H9 (cell line): ENCODE measurements around the gene CFAP157. TPM values are rescaled to one million over a fixed set of nuclear protein-coding genes. Genes with fewer than 3 reads are reported as not detected.

Experiments
- DNase-seq: peaks from one replicate; pipeline ENCODE4 v3.0.0-alpha.2; 2017
- H2AFZ ChIP-seq: one replicate; pipeline ENCODE4 v1.6.1; 2013; ENCODE audit warnings: mild to moderate bottlenecking, low read length, control low read depth, moderate library complexity
- H2AK5ac ChIP-seq: 2 replicates; pipeline ENCODE4 v1.6.1; 2013; ENCODE audit warnings: low read length, control low read depth, mixed read lengths; ENCODE audit not compliant: insufficient read length
- H2BK120ac ChIP-seq: one replicate; pipeline ENCODE4 v1.6.1; 2013; ENCODE audit warnings: low read depth, mild to moderate bottlenecking, low read length, control low read depth, inconsistent platforms; ENCODE audit not compliant: poor library complexity, severe bottlenecking
- H2BK12ac ChIP-seq: 2 replicates; pipeline ENCODE4 v1.6.1; 2013; ENCODE audit warnings: low read length, control low read depth, mixed read lengths, low read depth; ENCODE audit not compliant: insufficient read length
- H2BK15ac ChIP-seq: 2 replicates; pipeline ENCODE4 v1.6.1; 2013; ENCODE audit warnings: low read depth, low read length, control low read depth
- H2BK20ac ChIP-seq: one replicate; pipeline ENCODE4 v1.6.1; 2013; ENCODE audit warnings: low read depth, mild to moderate bottlenecking, low read length, control low read depth, inconsistent platforms; ENCODE audit not compliant: poor library complexity, severe bottlenecking
- H2BK5ac ChIP-seq: 2 replicates; pipeline ENCODE4 v1.6.1; 2013; ENCODE audit warnings: low read length, control low read depth, mixed read lengths; ENCODE audit not compliant: insufficient read length
- H3K14ac ChIP-seq: 2 replicates; pipeline ENCODE4 v1.6.1; 2013; ENCODE audit warnings: low read length, control low read depth; ENCODE audit not compliant: insufficient read depth
- H3K18ac ChIP-seq: 2 replicates; pipeline ENCODE4 v1.6.1; 2013; ENCODE audit warnings: low read depth, mild to moderate bottlenecking, mixed read lengths, low read length, control low read depth; ENCODE audit not compliant: insufficient read length
- H3K23ac ChIP-seq: 2 replicates; pipeline ENCODE4 v1.6.1; 2013; ENCODE audit warnings: low read length, control low read depth, mixed read lengths, low read depth; ENCODE audit not compliant: insufficient read length
- H3K23me2 ChIP-seq: 2 replicates; pipeline ENCODE4 v1.6.1; 2013; ENCODE audit warnings: low read depth, mild to moderate bottlenecking, mixed read lengths, low read length, control low read depth; ENCODE audit not compliant: insufficient read length, poor library complexity, severe bottlenecking
- H3K27ac ChIP-seq: 2 replicates; pipeline ENCODE4 v1.5.1; 2013; ENCODE audit warnings: low read length, control low read depth, mixed read lengths, low read depth; ENCODE audit not compliant: insufficient read length
- H3K27me3 ChIP-seq: 2 replicates; pipeline ENCODE4 v1.6.1; 2013; ENCODE audit warnings: low read length, control low read depth, inconsistent platforms; ENCODE audit not compliant: insufficient read depth
- H3K4ac ChIP-seq: 2 replicates; pipeline ENCODE4 v1.6.1; 2013; ENCODE audit warnings: low read depth, mild to moderate bottlenecking, control low read depth, inconsistent platforms, low read length, moderate library complexity
- H3K4me1 ChIP-seq: 2 replicates; pipeline ENCODE4 v1.6.1; 2013; ENCODE audit warnings: low read length, control low read depth, inconsistent platforms; ENCODE audit not compliant: insufficient read depth
- H3K4me2 ChIP-seq: 2 replicates; pipeline ENCODE4 v1.6.1; 2013; ENCODE audit warnings: low read length, control low read depth, mixed read lengths; ENCODE audit not compliant: insufficient read length, insufficient read depth
- H3K56ac ChIP-seq: 2 replicates; pipeline ENCODE4 v1.6.1; 2013; ENCODE audit warnings: low read depth, mild to moderate bottlenecking, mixed read lengths, low read length, control low read depth; ENCODE audit not compliant: insufficient read length
- H3K79me1 ChIP-seq: 2 replicates; pipeline ENCODE4 v1.6.1; 2013; ENCODE audit warnings: low read depth, mild to moderate bottlenecking, moderate library complexity, low read length, control low read depth, inconsistent platforms; ENCODE audit not compliant: insufficient read depth, poor library complexity, severe bottlenecking
- H3K79me2 ChIP-seq: 2 replicates; pipeline ENCODE4 v1.6.1; 2013; ENCODE audit warnings: low read length, control low read depth, inconsistent platforms; ENCODE audit not compliant: insufficient read depth
- H3K9ac ChIP-seq: 2 replicates; pipeline ENCODE4 v1.6.1; 2013; ENCODE audit warnings: low read length, control low read depth, mixed read lengths; ENCODE audit not compliant: insufficient read length; ENCODE audit errors: extremely low read depth
- H3K9me3 ChIP-seq: one replicate; pipeline ENCODE4 v1.6.1; 2013; ENCODE audit warnings: low read depth, low read length, inconsistent platforms; ENCODE audit not compliant: control insufficient read depth
- H3T11ph ChIP-seq: one replicate; pipeline ENCODE4 v1.6.1; 2013; ENCODE audit warnings: mild to moderate bottlenecking, low read length, control low read depth, inconsistent platforms
- H4K20me1 ChIP-seq: one replicate; pipeline ENCODE4 v1.6.1; 2013; ENCODE audit not compliant: control insufficient read depth, insufficient read length, insufficient read depth
- H4K5ac ChIP-seq: 2 replicates; pipeline ENCODE4 v1.6.1; 2013; ENCODE audit warnings: low read depth, mild to moderate bottlenecking, mixed read lengths, low read length, control low read depth; ENCODE audit not compliant: insufficient read length
- H4K8ac ChIP-seq: replicated peaks from 2 replicates; pipeline ENCODE4 v1.6.1; 2013; ENCODE audit warnings: low read length, control low read depth, mixed read lengths, low read depth; ENCODE audit not compliant: insufficient read length
- H4K91ac ChIP-seq: 2 replicates; pipeline ENCODE4 v1.6.1; 2013; ENCODE audit warnings: low read depth, mild to moderate bottlenecking, moderate library complexity, mixed read lengths, low read length, control low read depth; ENCODE audit not compliant: insufficient read length
- H3K27ac Mint-ChIP-seq, 3 experiments: 2 replicates in 2 of 3; 3 replicates in 1 of 3; pipeline ENCODE4 v1.8.0; 2020 to 2021; ENCODE audit warnings: mixed read lengths in 3 of 3, mild to moderate bottlenecking in 1 of 3, moderate library complexity in 1 of 3
- H3K27me3 Mint-ChIP-seq: 2 replicates; pipeline ENCODE4 v1.8.0; 2021; ENCODE audit warnings: low read depth, mild to moderate bottlenecking, moderate library complexity, mixed read lengths
- H3K36me3 Mint-ChIP-seq, 3 experiments: 2 replicates in 2 of 3; 3 replicates in 1 of 3; pipeline ENCODE4 v1.8.0; 2020 to 2021; ENCODE audit warnings: low read depth in 3 of 3, mixed read lengths in 3 of 3; ENCODE audit not compliant: insufficient read depth in 1 of 3
- H3K4me1 Mint-ChIP-seq, 2 experiments: 2 replicates each; pipeline ENCODE4 v1.8.0; 2020; ENCODE audit warnings: mixed read lengths in 2 of 2
- H3K4me3 Mint-ChIP-seq, 2 experiments: 2 replicates in 1 of 2; 3 replicates in 1 of 2; pipeline ENCODE4 v1.8.0; 2020 to 2021; ENCODE audit warnings: mild to moderate bottlenecking in 2 of 2, mixed read lengths in 2 of 2, moderate library complexity in 1 of 2
- H3K9me3 Mint-ChIP-seq, 2 experiments: 2 replicates in 1 of 2; 3 replicates in 1 of 2; pipeline ENCODE4 v1.8.0; 2020; ENCODE audit warnings: mild to moderate bottlenecking in 2 of 2, mixed read lengths in 2 of 2, moderate library complexity in 1 of 2
- CTCF ChIP-seq: fragments of 200-600 bp; sonication (generic); conservative IDR thresholded peaks from 3 replicates; pipeline ENCODE4 v1.8.0; 2021; ENCODE audit warnings: antibody characterized with exemption, mild to moderate bottlenecking
- WGBS: extraction: QIAGEN DNeasy Blood & Tissue Kit; methylation state at CpG from one replicate; pipeline ENCODE4 v1.1.7; 2013; ENCODE audit warnings: missing lambda C conversion rate, low lambda C conversion rate, mixed read lengths; ENCODE audit not compliant: insufficient read length; ENCODE audit errors: extremely low coverage; 5-methylcytosine and 5-hydroxymethylcytosine counted together
- total RNA-seq: library from RNA; stranded (reverse); gene quantifications from 2 replicates; pipeline ENCODE4 v1.2.1, GENCODE V29; 2021

The CFAP157 gene
- total RNA-seq, 1 experiment from 2014 or later: 0.22 TPM

DNA sequence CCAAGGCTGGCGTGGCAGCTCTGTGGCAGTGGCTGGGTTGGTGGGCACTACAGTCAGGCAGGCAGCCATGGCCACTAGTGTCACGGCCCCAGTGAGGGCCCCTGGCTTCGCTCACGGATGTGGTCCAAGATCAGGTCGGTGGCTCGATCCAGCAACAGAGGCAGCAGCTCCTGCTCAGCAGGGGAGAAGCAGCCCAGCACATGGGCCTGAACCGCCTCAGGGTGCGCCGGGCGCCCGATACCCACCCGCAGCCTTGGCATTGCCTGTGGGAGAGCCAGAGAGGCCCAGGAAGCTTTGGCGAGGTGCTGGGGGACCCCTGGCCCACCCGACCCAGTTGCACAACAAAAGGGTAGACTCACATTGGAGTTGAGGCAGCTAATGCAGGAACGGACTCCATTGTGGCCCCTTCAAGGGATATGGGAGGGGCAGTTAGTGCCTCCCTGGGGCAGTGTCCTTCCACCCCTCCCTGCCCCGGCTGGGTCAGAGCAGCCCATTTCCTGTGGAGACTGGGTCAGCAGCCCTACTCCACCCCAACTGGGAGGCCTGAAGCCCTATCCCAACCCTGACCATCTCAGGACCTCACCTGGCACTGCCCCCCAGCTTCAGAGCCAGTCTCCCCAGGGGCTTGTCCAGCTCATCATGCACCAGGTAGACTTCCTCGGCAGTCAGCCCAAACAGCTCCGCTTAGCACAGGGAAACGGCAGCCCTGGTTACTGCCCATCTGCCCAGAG is 7.4 kb downstream of the CFAP157 start:
- no peaks in the 10 kb centered on the region for H3K27me3 ChIP-seq
- no peaks in the 10 kb centered on the region for H4K20me1 ChIP-seq
- no peak overlapping the region for H3K18ac ChIP-seq
- no peak overlapping the region for H3K14ac ChIP-seq
- peaks cover 13% of the 10 kb centered on the region for H3K23me2 ChIP-seq
- no CpG with 5 or more reads among the region's 19 CpGs for WGBS
- no peak overlapping the region for H4K5ac ChIP-seq
- H3K23ac ChIP-seq: no peak overlapping the region
- H3K56ac ChIP-seq: no peak overlapping the region
- peaks cover 24 to 34% of the 10 kb centered on the region in 2 experiments for H3K4me1 Mint-ChIP-seq
- H3K4me3 Mint-ChIP-seq: peak overlapping the region; percentile 68 to 83
- no peak overlapping the region for H3K4ac ChIP-seq
- no peak overlapping the region for H2BK5ac ChIP-seq
- no peak overlapping the region for H4K8ac ChIP-seq
- no peaks in the 10 kb centered on the region for H3K79me1 ChIP-seq
- no peaks in the 10 kb centered on the region; a peak in 1 of 7 replicates for H3K36me3 Mint-ChIP-seq
- no peak for TF ChIP-seq CTCF
- peaks cover 7% of the 10 kb centered on the region for H3K27me3 Mint-ChIP-seq
- no peak overlapping the region for H2AK5ac ChIP-seq
- H3K79me2 ChIP-seq: no peaks in the 10 kb centered on the region
- H2BK20ac ChIP-seq: no peak overlapping the region
- H3K9me3 ChIP-seq: no peaks in the 10 kb centered on the region
- no peak overlapping the region for H3K27ac ChIP-seq
- H3K4me2 ChIP-seq: peak overlapping the region; percentile 54
- no peak overlapping the region for H2BK12ac ChIP-seq
- no peak overlapping the region for H3T11ph ChIP-seq
- no peaks in the 10 kb centered on the region; the same call in 1 of the 2 replicates for H3K4me1 ChIP-seq
- H2AFZ ChIP-seq: no peak overlapping the region
- H2BK15ac ChIP-seq: no peak overlapping the region
- H3K9me3 Mint-ChIP-seq: no peaks in the 10 kb centered on the region
- no peak overlapping the region for H4K91ac ChIP-seq
- DNase-seq: no peak
- H3K27ac Mint-ChIP-seq: no peak overlapping the region; a peak in 1 of 7 replicates
- no peak overlapping the region for H3K9ac ChIP-seq
- H2BK120ac ChIP-seq: no peak overlapping the region
